Activated CD8-positive, alpha-beta memory T cell treated with anti-CD3 and anti-CD28 coated beads for 4 hours (primary cell): ENCODE measurements around the gene TMEM132C.

ENCODE experiments used
- DNase-seq, 2 donors: peaks; one replicate each; pipeline ENCODE4 v3.0.0-alpha.2; 2020; ENCODE audit warnings: low read depth in 2 of 2

TMEM132C gene

GRCh38 chr12:128607641-128608040, 340.7 kb downstream of the TMEM132C start:
- no peak for DNase-seq

- no peak for DNase-seq
Measured at GRCh38 chr12:128609861-128610260, 342.9 kb downstream of the TMEM132C start.

- no peak for DNase-seq
Measured at GRCh38 chr12:128611736-128612135, 344.8 kb downstream of the TMEM132C start.

GRCh38 chr12:128612150-128612850, 345.3 kb downstream of the TMEM132C start:
- no peak for DNase-seq

GRCh38 chr12:128613837-128614590, 347.0 kb downstream of the TMEM132C start:
- no peak for DNase-seq

DNA sequence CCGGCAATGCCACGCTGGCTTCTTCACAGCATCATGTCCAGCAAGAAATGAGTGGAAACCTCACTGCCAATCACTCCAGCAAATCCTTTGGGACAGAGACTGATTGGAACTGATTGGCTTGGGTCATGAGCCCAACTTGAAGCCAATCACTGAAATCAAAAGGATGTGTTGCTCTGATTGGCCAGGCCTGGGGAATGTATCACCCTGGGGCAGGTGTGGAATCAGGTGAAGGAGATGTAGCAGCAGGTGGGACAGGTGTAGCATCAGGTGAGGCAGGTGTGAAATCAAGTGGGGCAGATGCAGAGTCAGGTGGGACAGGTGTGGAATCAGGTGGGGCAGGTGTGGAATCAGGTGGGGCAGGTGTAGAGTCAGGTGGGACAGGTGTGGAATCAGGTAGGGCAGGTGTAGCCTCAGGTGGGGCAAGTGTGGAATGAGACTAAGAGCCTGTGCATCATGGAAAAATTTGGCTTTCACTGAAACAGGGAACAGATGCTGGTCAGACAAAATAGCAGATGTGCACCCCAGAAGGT, 350.4 kb downstream of the TMEM132C start:
- no peak for DNase-seq

- no peak for DNase-seq
Measured at GRCh38 chr12:128619263-128619662, 352.3 kb downstream of the TMEM132C start.

DNA sequence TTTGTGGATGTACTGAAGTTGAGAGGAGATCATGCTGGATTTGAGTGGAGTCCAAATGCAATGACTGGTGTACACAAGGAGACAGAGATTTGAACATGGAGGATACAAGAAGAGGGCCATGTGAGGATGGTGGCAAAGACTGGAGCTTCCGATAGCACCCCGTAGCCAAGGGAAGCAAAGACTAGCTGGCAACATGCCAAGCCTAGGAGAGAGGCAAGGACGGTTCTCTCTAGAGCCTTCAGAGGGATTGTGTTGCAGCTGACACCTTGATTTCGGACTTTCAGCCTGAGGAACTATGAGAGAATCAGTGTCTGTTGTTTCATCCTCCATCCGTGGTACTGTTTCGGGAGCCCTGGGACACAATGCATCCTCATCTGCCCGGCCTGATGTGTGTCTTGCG, 354.3 kb downstream of the TMEM132C start:
- DNase-seq: no peak

DNA sequence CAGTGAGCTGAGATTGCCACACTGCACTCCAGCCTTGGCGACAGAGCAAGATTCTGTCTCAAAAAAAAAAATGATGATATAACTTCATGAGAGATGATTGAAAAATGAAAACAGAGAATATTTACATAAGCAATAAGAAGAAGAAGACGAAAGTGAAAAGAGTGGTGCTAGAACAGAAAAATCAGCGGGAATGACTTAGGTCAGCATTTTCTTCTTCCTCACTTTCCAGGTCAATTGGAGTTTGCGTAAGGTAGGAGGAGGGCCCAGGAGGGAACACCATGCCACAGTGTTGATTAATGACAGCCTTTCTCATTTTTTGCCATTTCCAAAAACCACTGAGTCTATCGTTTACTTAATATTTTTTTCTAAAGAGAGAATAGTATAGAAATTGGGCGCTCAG, 356.8 kb downstream of the TMEM132C start:
- no peak for DNase-seq

DNA sequence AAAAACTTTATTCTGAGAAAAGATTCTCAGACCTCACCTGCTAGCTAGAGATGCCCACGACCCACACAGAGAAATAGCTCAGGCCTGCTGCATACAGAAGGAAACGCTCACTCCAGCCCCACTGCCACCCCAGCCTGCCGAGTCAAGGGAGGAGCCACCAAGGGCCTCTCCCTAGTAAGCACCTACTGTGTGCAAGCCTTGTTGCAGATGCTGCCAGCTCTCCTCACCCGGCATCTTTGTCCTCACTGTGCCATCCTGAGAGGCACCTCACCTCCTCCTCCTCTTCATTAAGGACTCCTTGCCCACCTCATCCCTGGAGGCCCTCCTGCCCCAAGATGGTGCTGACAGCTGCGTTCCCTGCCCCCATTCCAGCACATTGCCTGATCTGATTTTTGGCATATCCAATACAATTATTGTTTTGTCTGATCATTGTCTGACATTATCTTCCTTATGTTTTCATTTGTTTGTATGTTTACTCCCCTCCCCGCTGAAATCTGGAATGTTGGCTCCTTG, 359.9 kb downstream of the TMEM132C start:
- DNase-seq: no peak

- DNase-seq: no peak
Measured at GRCh38 chr12:128627659-128628058, 360.7 kb downstream of the TMEM132C start.

DNA sequence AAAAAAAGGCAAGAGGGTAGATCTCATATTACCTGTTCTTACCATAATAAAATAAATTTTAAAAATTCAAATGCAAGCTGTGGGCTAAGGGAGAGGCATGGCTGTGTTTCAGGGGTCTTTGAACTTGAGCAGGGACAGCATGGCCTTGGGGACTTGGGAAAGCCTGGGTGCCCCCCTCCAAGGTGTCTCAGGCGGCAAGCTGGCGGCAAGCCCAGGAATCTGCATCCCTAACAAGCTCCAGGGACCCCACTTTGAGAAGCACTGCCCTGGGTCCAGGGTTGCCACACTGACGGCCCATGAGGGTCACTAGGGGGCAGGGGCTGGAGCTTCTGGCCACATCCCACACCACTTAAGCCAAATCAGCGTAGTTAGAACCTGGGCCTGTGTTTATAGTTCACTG, 363.0 kb downstream of the TMEM132C start:
- DNase-seq: no peak

GRCh38 chr12:128637642-128638606, 371.0 kb downstream of the TMEM132C start:
- DNase-seq: no peak

DNA sequence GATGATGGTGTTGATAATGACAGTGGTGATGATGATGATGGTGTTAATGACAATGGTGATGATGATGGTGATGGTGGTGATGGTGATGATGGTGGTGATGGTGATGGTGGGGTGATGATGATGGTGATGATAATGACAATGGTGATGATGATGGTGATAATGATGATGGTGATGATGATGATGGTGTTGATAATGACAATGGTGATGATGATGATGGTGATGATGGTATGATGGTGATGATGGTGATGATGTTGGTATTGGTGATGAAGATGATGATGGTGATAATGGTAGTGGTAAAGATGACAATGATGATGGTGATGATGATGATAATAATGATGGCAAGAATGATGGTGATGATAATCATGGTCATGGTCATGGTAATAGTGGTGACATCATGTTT, 372.1 kb downstream of the TMEM132C start:
- DNase-seq: no peak

GRCh38 chr12:128643155-128643554, 376.2 kb downstream of the TMEM132C start:
- no peak for DNase-seq

DNA sequence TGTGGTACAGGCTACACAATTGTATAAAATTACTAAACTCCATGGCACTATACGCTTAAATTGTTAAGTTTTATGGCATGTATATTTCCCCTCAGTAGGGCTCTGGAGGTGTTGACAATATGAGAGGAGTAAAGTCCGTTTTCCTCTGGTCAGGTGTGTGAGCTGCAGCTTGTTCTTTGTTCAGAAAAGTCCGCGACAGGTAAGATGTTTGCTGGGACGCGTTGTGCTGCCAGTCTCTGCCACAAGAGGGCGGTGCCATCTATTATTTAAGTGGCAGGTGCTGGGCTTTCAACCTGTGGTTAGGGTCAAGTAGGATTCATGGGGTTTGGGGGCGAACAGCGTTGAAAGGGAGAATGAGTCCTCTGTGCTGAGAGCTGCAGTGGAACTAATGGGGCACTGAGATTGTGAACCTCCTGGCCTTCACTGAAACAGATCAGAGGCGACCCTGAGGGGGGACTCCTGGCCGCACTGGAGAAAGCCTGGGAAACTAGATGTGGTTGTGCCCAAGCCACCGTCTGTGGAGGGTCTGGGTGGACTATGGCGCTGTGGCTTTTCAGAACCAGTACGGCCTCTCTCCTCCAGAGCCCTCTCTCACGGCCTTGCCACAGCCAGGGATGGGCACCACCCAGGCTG, 377.8 kb downstream of the TMEM132C start:
- no peak for DNase-seq

GRCh38 chr12:128649902-128650301, 382.9 kb downstream of the TMEM132C start:
- DNase-seq: no peak

GRCh38 chr12:128652136-128652751, 385.3 kb downstream of the TMEM132C start:
- no peak for DNase-seq

DNA sequence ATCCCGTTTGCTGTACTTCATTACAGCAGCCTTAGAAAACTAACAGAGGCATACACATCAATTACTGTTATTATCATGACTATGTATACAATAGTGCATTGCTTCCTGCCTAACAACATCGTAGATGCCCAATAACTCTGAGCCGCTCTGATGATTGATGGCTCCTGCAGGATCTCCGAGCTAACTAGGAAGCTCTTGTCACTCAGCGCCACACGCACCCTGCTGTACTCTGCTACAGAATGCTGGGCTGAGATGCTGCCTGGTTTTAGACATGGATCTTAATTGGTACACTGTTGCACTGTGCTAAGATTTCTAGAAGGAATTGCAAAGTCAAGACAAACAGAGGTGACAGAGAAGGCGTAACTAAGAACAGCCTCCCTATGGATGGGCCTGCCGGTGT, 387.5 kb downstream of the TMEM132C start:
- DNase-seq: no peak

GRCh38 chr12:128657378-128657777, 390.4 kb downstream of the TMEM132C start:
- no peak for DNase-seq
